Thoracic aorta (tissue), 2 donors: ENCODE results near the gene MIS18BP1. TPM values are rescaled to one million over a fixed set of nuclear protein-coding genes. Genes with fewer than 3 reads are reported as not detected.

Source experiments
- ATAC-seq: fragments of 150-250 bp; one replicate; pipeline ENCODE4 v1.8.0; 2017; ENCODE audit warnings: low read depth; ENCODE audit not compliant: insufficient number of reproducible peaks, low FRiP score
- DNase-seq: peaks from one replicate; pipeline ENCODE4 v3.0.0-alpha.2; 2020; ENCODE audit warnings: low spot score
- H3K27ac ChIP-seq, 2 donors: fragments of 200-600 bp; sonication (generic); 1 replicate in 1 of 2; 2 replicates in 1 of 2; pipeline ENCODE4 v1.5.1; 2016; ENCODE audit warnings: mild to moderate bottlenecking in 2 of 2, moderate library complexity in 2 of 2
- H3K27me3 ChIP-seq: fragments of 200-600 bp; sonication (generic); replicated peaks from 2 replicates; pipeline ENCODE4 v1.6.0; 2016; ENCODE audit warnings: mild to moderate bottlenecking; ENCODE audit not compliant: insufficient read depth
- H3K36me3 ChIP-seq: fragments of 200-600 bp; sonication (generic); one replicate; pipeline ENCODE4 v1.5.1; 2016
- H3K4me1 ChIP-seq, 2 donors: fragments of 200-600 bp; sonication (generic); 1 replicate in 1 of 2; 2 replicates in 1 of 2; pipeline versions ENCODE4 v1.5.1 to v1.6.0; 2016; ENCODE audit warnings: low read depth in 2 of 2, mild to moderate bottlenecking in 1 of 2; ENCODE audit not compliant: control insufficient read depth in 1 of 2
- H3K4me3 ChIP-seq: fragments of 200-600 bp; sonication (generic); 2 replicates; pipeline ENCODE4 v1.5.1; 2016; ENCODE audit warnings: mild to moderate bottlenecking
- H3K9me3 ChIP-seq: fragments of 200-600 bp; sonication (generic); 2 replicates; pipeline ENCODE4 v1.5.1; 2016
- CTCF ChIP-seq: fragments of 200-600 bp; sonication (generic); IDR thresholded peaks from one replicate; pipeline ENCODE4 v1.5.1; 2019; ENCODE audit warnings: antibody characterized with exemption
- total RNA-seq, 2 donors: library from RNA; depleted of rRNA; stranded (reverse); fragments of >200 nt; gene quantifications; one replicate each; pipeline versions ENCODE4 v1.1.0 to v1.2.3, GENCODE V29; 2016

MIS18BP1 gene
- total RNA-seq, 2 donors from 2014 or later, result 18.7 to 40.3 TPM

- H3K4me1 ChIP-seq, result no peaks in the 10 kb centered on the region
- TF ChIP-seq CTCF, result no peak
- H3K4me3 ChIP-seq, result no peak overlapping the region
- no peaks in the 10 kb centered on the region for H3K27me3 ChIP-seq
- H3K27ac ChIP-seq, result no peak overlapping the region
- no peaks in the 10 kb centered on the region for H3K9me3 ChIP-seq
- DNase-seq (no peak), ATAC-seq (no peak)
- peaks cover 1% of the 10 kb centered on the region for H3K36me3 ChIP-seq
Measured at GRCh38 chr14:45204241-45204640, 48.8 kb downstream of the MIS18BP1 start.

GRCh38 chr14:45201905-45202304 is 51.1 kb downstream of the MIS18BP1 start:
- H3K4me1 ChIP-seq, result no peaks in the 10 kb centered on the region
- H3K9me3 ChIP-seq, result no peaks in the 10 kb centered on the region
- no peaks in the 10 kb centered on the region for H3K36me3 ChIP-seq
- H3K27ac ChIP-seq, result no peak overlapping the region
- no peak for TF ChIP-seq CTCF
- ATAC-seq (no peak), DNase-seq (no peak)
- no peaks in the 10 kb centered on the region for H3K27me3 ChIP-seq
- no peak overlapping the region for H3K4me3 ChIP-seq

- H3K4me1 ChIP-seq, result no peaks in the 10 kb centered on the region
- no peaks in the 10 kb centered on the region for H3K27me3 ChIP-seq
- H3K9me3 ChIP-seq, result no peaks in the 10 kb centered on the region
- ATAC-seq (no peak), DNase-seq (no peak)
- no peak for TF ChIP-seq CTCF
- H3K27ac ChIP-seq, result no peak overlapping the region
- H3K36me3 ChIP-seq, result no peaks in the 10 kb centered on the region
- no peak overlapping the region for H3K4me3 ChIP-seq
Measured at GRCh38 chr14:45199230-45199629, 53.8 kb downstream of the MIS18BP1 start.

GRCh38 chr14:45198551-45198950 is 54.5 kb downstream of the MIS18BP1 start:
- H3K9me3 ChIP-seq, result no peaks in the 10 kb centered on the region
- no peaks in the 10 kb centered on the region for H3K27me3 ChIP-seq
- DNase-seq (no peak), ATAC-seq (no peak)
- H3K27ac ChIP-seq, result no peak overlapping the region
- no peak overlapping the region for H3K4me3 ChIP-seq
- no peak for TF ChIP-seq CTCF
- H3K36me3 ChIP-seq, result no peaks in the 10 kb centered on the region
- H3K4me1 ChIP-seq, result no peaks in the 10 kb centered on the region

GRCh38 chr14:45194964-45195363 is 58.0 kb downstream of the MIS18BP1 start:
- Histone ChIP-seq H3K9me3 (no peaks in the 10 kb centered on the region), H3K27me3 (no peaks in the 10 kb centered on the region), H3K4me3 (no peak overlapping the region), H3K27ac (no peak overlapping the region), H3K36me3 (peaks cover 6% of the 10 kb centered on the region), H3K4me1 (no peaks in the 10 kb centered on the region)
- no peak for ATAC-seq
- no peak for DNase-seq
- no peak for TF ChIP-seq CTCF
